HG03060 (cell line): Measurements from ENCODE around the gene RAB11B.
"Not testable (repeated sequence)": the region's sequence is repeated elsewhere in the genome, so short reads cannot be mapped to it uniquely, and the experiment has no call there.

Source experiments
- ATAC-seq: cut with Tn5 transposase; IDR thresholded peaks from one replicate; pipeline ENCODE4 v1.9.1; 2021; ENCODE audit warnings: low read depth, moderate number of reproducible peaks; ENCODE audit not compliant: unreplicated experiment

The RAB11B gene

GRCh38 chr19:8370176-8371010 is 19.8 kb upstream of the RAB11B start:
- no peak for ATAC-seq

GRCh38 chr19:8371011-8371804 is 19.0 kb upstream of the RAB11B start:
- no peak for ATAC-seq

- ATAC-seq: no peak
Observed at GRCh38 chr19:8373867-8374813, 16.0 kb upstream of the RAB11B start.

GRCh38 chr19:8375766-8376165 is 14.4 kb upstream of the RAB11B start:
- not testable (repeated sequence) for ATAC-seq

- ATAC-seq: not testable (repeated sequence)
Observed at GRCh38 chr19:8376373-8376974, 13.7 kb upstream of the RAB11B start.

- ATAC-seq: no peak
Observed at GRCh38 chr19:8377598-8377997, 12.6 kb upstream of the RAB11B start.

- ATAC-seq: not testable (repeated sequence)
Observed at GRCh38 chr19:8379156-8379891, 10.8 kb upstream of the RAB11B start.

- ATAC-seq: not testable (repeated sequence)
Observed at GRCh38 chr19:8384569-8384968, 5.6 kb upstream of the RAB11B start.

- ATAC-seq: not testable (repeated sequence)
Observed at GRCh38 chr19:8385103-8385502, 5.1 kb upstream of the RAB11B start.

GRCh38 chr19:8385566-8385965 is 4.6 kb upstream of the RAB11B start:
- not testable (repeated sequence) for ATAC-seq

- ATAC-seq: not testable (repeated sequence)
Observed at GRCh38 chr19:8386419-8386818, 3.7 kb upstream of the RAB11B start.

- no peak for ATAC-seq
Observed at GRCh38 chr19:8386990-8387389, 3.2 kb upstream of the RAB11B start.

GRCh38 chr19:8387688-8388611 is 2.2 kb upstream of the RAB11B start:
- ATAC-seq: no peak

- ATAC-seq: no peak
Observed at GRCh38 chr19:8388612-8388958, 1.6 kb upstream of the RAB11B start.

GRCh38 chr19:8390617-8390981 is 439 bp downstream of the RAB11B start:
- peak; percentile 9 for ATAC-seq

- ATAC-seq: no peak
Observed at GRCh38 chr19:8391198-8392016, 1.2 kb downstream of the RAB11B start.

- ATAC-seq: no peak
Observed at GRCh38 chr19:8392017-8392591, 1.9 kb downstream of the RAB11B start.
